GM12875 (cell line): ENCODE measurements around the gene OSBPL1A.
"Not testable (repeated sequence)": the region's sequence is repeated elsewhere in the genome, so short reads cannot be mapped to it uniquely, and the experiment has no call there.

ENCODE experiments used
- H3K4me3 ChIP-seq: one replicate; pipeline ENCODE4 v1.5.1; 2011; ENCODE audit warnings: low read depth, low read length, control low read depth
- TF ChIP-seq, protein P1 (sequence below): IDR thresholded peaks from 2 replicates; pipeline ENCODE4 v1.5.1; 2011; ENCODE audit warnings: low read depth, mild to moderate bottlenecking, control low read depth, inconsistent platforms, low read length, moderate library complexity, borderline replicate concordance; ENCODE audit not compliant: insufficient read depth

Gene OSBPL1A

DNA sequence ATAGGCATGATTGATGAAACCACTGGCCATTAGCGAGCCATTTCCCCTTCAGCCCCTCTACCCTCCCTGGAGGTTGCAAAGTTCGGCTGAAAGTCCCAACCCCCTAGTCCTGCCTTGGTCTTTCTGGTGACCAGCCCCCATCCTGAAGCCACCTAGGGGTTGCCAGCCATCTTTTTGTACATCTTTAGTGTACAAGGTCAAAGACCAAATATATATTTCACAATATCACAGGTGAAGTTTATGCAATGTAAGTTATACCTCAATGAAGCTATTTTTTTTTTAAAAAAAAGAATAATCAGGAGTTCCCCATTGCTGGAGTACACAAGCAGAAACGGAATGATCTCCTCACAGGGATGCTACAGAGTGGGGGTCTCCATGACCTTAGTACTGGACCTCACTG is 31.3 kb downstream of the OSBPL1A start:
- no peak overlapping the region for H3K4me3 ChIP-seq
- TF ChIP-seq, protein P1, sequence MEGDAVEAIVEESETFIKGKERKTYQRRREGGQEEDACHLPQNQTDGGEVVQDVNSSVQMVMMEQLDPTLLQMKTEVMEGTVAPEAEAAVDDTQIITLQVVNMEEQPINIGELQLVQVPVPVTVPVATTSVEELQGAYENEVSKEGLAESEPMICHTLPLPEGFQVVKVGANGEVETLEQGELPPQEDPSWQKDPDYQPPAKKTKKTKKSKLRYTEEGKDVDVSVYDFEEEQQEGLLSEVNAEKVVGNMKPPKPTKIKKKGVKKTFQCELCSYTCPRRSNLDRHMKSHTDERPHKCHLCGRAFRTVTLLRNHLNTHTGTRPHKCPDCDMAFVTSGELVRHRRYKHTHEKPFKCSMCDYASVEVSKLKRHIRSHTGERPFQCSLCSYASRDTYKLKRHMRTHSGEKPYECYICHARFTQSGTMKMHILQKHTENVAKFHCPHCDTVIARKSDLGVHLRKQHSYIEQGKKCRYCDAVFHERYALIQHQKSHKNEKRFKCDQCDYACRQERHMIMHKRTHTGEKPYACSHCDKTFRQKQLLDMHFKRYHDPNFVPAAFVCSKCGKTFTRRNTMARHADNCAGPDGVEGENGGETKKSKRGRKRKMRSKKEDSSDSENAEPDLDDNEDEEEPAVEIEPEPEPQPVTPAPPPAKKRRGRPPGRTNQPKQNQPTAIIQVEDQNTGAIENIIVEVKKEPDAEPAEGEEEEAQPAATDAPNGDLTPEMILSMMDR, result no peak

DNA sequence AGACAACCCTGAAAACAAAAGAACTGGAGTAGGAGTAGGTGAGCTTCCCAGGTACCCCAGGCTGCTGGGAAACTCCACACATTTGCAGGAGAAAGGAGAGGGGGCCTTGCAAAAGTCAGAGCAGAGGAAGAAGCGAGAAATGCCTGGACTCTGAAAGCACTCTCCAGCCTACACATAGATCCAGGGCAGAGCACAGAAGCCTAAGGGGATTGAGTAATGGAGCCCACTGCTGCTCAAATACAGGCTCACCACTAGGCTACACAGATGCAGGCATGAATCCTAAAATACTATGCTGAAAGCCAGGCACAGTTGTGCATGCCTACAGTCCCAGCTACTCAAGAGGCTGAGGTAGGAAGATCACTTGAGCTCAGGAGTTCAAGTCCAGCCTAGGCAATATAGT is 33.4 kb downstream of the OSBPL1A start:
- TF ChIP-seq, protein P1, result no peak
- H3K4me3 ChIP-seq, result no peak overlapping the region

DNA sequence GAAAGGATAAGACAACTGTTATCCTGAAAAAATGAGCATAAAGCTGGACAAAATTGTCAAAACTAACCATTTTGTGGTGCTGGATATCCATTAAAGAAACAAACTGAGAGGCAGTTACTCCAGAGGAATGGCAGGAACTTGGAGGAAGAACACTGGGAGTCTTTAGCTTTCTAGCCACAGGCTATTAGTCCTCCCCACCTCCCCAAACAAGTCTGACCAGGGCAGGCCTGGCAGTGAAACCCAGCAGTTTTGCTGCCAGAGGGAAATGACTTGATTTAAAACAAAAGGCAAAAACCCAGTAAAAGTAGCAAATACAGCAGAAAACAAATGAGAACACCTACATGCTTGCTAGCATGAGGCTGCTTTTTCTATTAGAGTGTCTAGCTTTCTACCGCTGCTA is 34.9 kb downstream of the OSBPL1A start:
- TF ChIP-seq, protein P1, result no peak
- H3K4me3 ChIP-seq, result no peak overlapping the region

DNA sequence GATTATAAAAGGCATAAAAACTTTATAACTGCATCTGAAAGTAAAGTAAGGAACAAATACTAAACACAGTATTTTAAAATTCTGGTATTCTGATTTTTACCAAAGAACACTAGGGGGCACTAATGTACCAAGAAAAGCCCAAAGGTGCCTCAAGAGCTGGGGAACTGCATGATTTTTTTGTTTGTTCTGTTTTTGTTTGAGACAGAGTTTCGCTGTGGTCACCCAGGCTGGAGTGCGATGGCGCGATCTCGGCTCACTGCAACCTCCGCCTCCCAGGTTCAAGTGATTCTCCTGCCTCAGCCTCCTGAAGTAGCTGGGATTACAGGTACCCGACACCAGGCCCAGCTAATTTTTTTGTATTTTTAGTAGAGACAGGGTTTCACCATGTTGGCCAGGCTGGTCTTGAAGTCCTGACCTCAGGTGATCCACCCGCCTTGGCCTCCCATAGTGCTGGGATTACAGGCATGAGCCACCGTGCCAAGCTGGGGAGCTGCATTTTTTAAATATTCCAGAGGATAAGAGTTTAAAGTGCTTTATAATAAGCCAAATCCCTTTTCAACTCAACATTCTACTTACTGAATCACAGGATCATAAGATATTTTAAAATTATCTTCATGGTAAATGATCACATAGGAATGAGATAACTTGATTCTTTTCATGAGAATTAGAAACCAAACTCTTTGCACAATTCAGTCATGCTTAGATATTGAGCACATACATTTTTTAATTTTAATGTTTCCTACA is 37.7 kb downstream of the OSBPL1A start:
- not testable (repeated sequence) for H3K4me3 ChIP-seq

DNA sequence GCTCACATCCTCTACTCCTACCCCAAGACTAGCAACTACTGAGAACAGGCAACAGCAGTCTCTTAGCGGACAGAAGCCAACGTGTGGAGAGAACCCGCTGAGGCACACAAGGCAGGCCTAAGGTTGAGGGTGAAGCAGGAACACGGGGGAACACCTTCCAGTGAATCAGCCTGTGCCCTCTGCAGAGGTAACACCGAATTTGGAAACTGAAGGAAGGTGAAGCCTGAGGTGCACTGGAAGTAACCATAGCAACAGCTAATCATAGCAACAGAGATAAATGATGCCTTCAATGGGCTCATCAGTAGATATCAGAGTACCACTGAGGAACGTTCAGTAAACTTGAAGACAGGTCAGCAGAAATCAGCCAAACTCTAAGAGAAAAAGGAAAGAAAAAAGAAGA is 43.3 kb downstream of the OSBPL1A start:
- TF ChIP-seq, protein P1, result no peak
- no peak overlapping the region for H3K4me3 ChIP-seq

More for the DNA sequence above, 37.7 kb downstream of the OSBPL1A start:
- TF ChIP-seq, protein P1, result peak; percentile 22; the same call in 1 of the 2 replicates

GRCh38 chr18:24346254-24346653 is 51.4 kb downstream of the OSBPL1A start:
- TF ChIP-seq, protein P1, result no peak
- H3K4me3 ChIP-seq, result no peak overlapping the region

- no peak overlapping the region for H3K4me3 ChIP-seq
- TF ChIP-seq, protein P1, result no peak
Observed at GRCh38 chr18:24344509-24344908, 53.1 kb downstream of the OSBPL1A start.
